Erythroblast (primary cell): ENCODE measurements around the gene FAM24A.

ENCODE experiments used
- DNase-seq, 2 experiments: peaks; one replicate each; lab custom pipeline; 2025; lab: John Stamatoyannopoulos, UW
- GATA1 ChIP-seq: IDR thresholded peaks from 2 replicates; pipeline ENCODE4 v1.6.1; 2011; ENCODE audit warnings: low read depth, mild to moderate bottlenecking, control low read depth, low read length, moderate library complexity
- POLR2A ChIP-seq: IDR thresholded peaks from 2 replicates; pipeline ENCODE4 v1.6.1; 2011; ENCODE audit warnings: mild to moderate bottlenecking, low read length

The FAM24A gene

GRCh38 chr10:122953902-122954730, 43.7 kb downstream of the FAM24A start, which contains the start of gene C10orf88:
C10orf88 (minus strand) TSS chr10:122954227; CDS start chr10:122954178, 49 bp downstream.
- TF ChIP-seq POLR2A: peak; percentile 88
- TF ChIP-seq GATA1: no peak
- peak; percentile 99 for DNase-seq

GRCh38 chr10:122954731-122955050, 44.3 kb downstream of the FAM24A start:
- DNase-seq: no peak
- TF ChIP-seq POLR2A: no peak
- TF ChIP-seq GATA1: no peak

GRCh38 chr10:122955892-122956291, 45.5 kb downstream of the FAM24A start:
- no peak for TF ChIP-seq POLR2A
- no peak for TF ChIP-seq GATA1

GRCh38 chr10:122957474-122957873, 47.1 kb downstream of the FAM24A start:
- TF ChIP-seq POLR2A: no peak
- no peak for TF ChIP-seq GATA1
- DNase-seq: no peak

More at GRCh38 chr10:122955892-122956291, 45.5 kb downstream of the FAM24A start:
- DNase-seq: no peak

- DNase-seq: no peak
- TF ChIP-seq GATA1 (no peak), POLR2A (no peak)
Observed at GRCh38 chr10:122962405-122962804, 52.0 kb downstream of the FAM24A start.
